GM12864 (cell line): ENCODE results near the gene TRIM7.

Experiments
- DNase-seq: peaks from one replicate; pipeline ENCODE4 v3.0.0-alpha.2; 2011; ENCODE audit warnings: low read depth
- H3K4me3 ChIP-seq: 2 replicates; pipeline ENCODE4 v1.5.1; 2011; ENCODE audit warnings: mild to moderate bottlenecking, low read depth, low read length, control low read depth
- CTCF ChIP-seq: IDR thresholded peaks from 2 replicates; pipeline ENCODE4 v1.5.1; 2011; ENCODE audit warnings: low read depth, mild to moderate bottlenecking, moderate library complexity, low read length, control low read depth, inconsistent platforms; ENCODE audit errors: missing control alignments

Gene TRIM7

GRCh38 chr5:181203777-181204112 is 1.3 kb downstream of the TRIM7 start:
- no peak for TF ChIP-seq CTCF
- DNase-seq = no peak
- no peak overlapping the region for H3K4me3 ChIP-seq

GRCh38 chr5:181203093-181203711 is 1.8 kb downstream of the TRIM7 start:
- no peak for TF ChIP-seq CTCF
- DNase-seq = no peak
- no peak overlapping the region for H3K4me3 ChIP-seq

GRCh38 chr5:181200816-181201215 is 4.2 kb downstream of the TRIM7 start:
- no peak for DNase-seq
- H3K4me3 ChIP-seq = no peak overlapping the region
- no peak for TF ChIP-seq CTCF

- no peak overlapping the region for H3K4me3 ChIP-seq
- no peak for TF ChIP-seq CTCF
- no peak for DNase-seq
These were observed 4.9 kb downstream of the TRIM7 start for GRCh38 chr5:181199881-181200638.

GRCh38 chr5:181198905-181199519 is 6.0 kb downstream of the TRIM7 start:
- H3K4me3 ChIP-seq = no peak overlapping the region; the same call in 1 of the 2 replicates
- no peak for TF ChIP-seq CTCF
- no peak for DNase-seq

- DNase-seq = no peak
- TF ChIP-seq CTCF = no peak
- H3K4me3 ChIP-seq = no peak overlapping the region; the same call in 1 of the 2 replicates
These were observed 6.8 kb downstream of the TRIM7 start for GRCh38 chr5:181198106-181198685.
